Esophagus squamous epithelium (tissue), 5 donors: ENCODE data around the gene LGALS13. TPM values are rescaled to one million over a fixed set of nuclear protein-coding genes. Genes with fewer than 3 reads are reported as not detected.
"Not testable (repeated sequence)": the region's sequence is repeated elsewhere in the genome, so short reads cannot be mapped to it uniquely, and the experiment has no call there.

ENCODE experiments used
- DNase-seq: peaks from one replicate; lab custom pipeline; 2025; lab: John Stamatoyannopoulos, UW
- H3K27ac ChIP-seq, 4 donors: fragments of 200-600 bp; sonication (generic); one replicate each; pipeline ENCODE4 v1.5.1; 2016 to 2019; ENCODE audit warnings: mild to moderate bottlenecking in 1 of 4
- H3K27me3 ChIP-seq, 4 donors: fragments of 200-600 bp; sonication (generic); 1 replicate in 3 of 4; 2 replicates in 1 of 4; pipeline versions ENCODE4 v1.5.1 to v1.6.0; 2017 to 2021; ENCODE audit warnings: antibody characterized with exemption in 1 of 4
- H3K36me3 ChIP-seq, 3 donors: fragments of 200-600 bp; sonication (generic); one replicate each; pipeline ENCODE4 v1.5.1; 2016 to 2019
- H3K4me1 ChIP-seq, 3 donors: fragments of 200-600 bp; sonication (generic); one replicate each; pipeline ENCODE4 v1.5.1; 2017 to 2019
- H3K4me3 ChIP-seq, 4 donors: fragments of 200-600 bp; sonication (generic); 1 replicate in 3 of 4; 2 replicates in 1 of 4; pipeline ENCODE4 v1.5.1; 2016 to 2019; ENCODE audit warnings: mild to moderate bottlenecking in 2 of 4, moderate library complexity in 1 of 4
- H3K9me3 ChIP-seq, 3 donors: fragments of 200-600 bp; sonication (generic); one replicate each; pipeline ENCODE4 v1.5.1; 2016 to 2019
- CTCF ChIP-seq, 6 experiments: fragments of 450-650 bp in 4 of 6; fragments of 200-600 bp in 2 of 6; sonication (generic) in 2 of 6; IDR thresholded peaks; one replicate each; pipeline ENCODE4 v1.5.1; 2016 to 2019; ENCODE audit warnings: antibody characterized with exemption in 6 of 6, mild to moderate bottlenecking in 4 of 6, moderate library complexity in 4 of 6
- POLR2A ChIP-seq, 4 donors: fragments of 450-650 bp; IDR thresholded peaks; one replicate each; pipeline ENCODE4 v1.6.1; 2017; ENCODE audit warnings: antibody characterized with exemption in 4 of 4, mild to moderate bottlenecking in 4 of 4, moderate library complexity in 3 of 4
- WGBS, 2 donors: methylation state at CpG; one replicate each; pipeline ENCODE4 v1.1.5; 2018; 5-methylcytosine and 5-hydroxymethylcytosine counted together
- intact Hi-C: fragments of 100-400 bp; cut with DNase I; formaldehyde crosslinking; loops from one replicate; pipeline ENCODE4 v1.15.0; 2022
- total RNA-seq, 4 donors: library from RNA; depleted of rRNA; stranded (reverse); fragments of >200 nt; gene quantifications; one replicate each; pipeline ENCODE4 v1.1.0, GENCODE V29; 2016
- donor health status: DM: yes; HTN: yes; CAD: no.

Gene LGALS13
- total RNA-seq, 4 donors from 2014 or later = not detected

GRCh38 chr19:39623946-39624345 lies 21.6 kb downstream of the LGALS13 start:
- 30 to 39% methylated on average over 2 to 4 of the region's 5 CpGs for WGBS, 2 donors

GRCh38 chr19:39627631-39628030 lies 25.3 kb downstream of the LGALS13 start:
- H3K27ac ChIP-seq, H3K4me3 ChIP-seq, H3K4me1 ChIP-seq, intact Hi-C loops, H3K36me3 ChIP-seq, H3K9me3 ChIP-seq, DNase-seq: not testable (repeated sequence)
- WGBS, 2 donors = 39 to 44% methylated on average over 2 of the region's 2 CpGs
- H3K27me3 ChIP-seq = peaks cover 0 to 24% (median 0%) of the 10 kb centered on the region in 4 donors

More at GRCh38 chr19:39623946-39624345, 21.6 kb downstream of the LGALS13 start:
- no peaks in the 10 kb centered on the region for H3K4me1 ChIP-seq
- H3K36me3 ChIP-seq = no peaks in the 10 kb centered on the region
- TF ChIP-seq POLR2A (IDR thresholded peaks at IDR 0.05) (no peak), CTCF (IDR thresholded peaks at IDR 0.05) (no peak)
- H3K9me3 ChIP-seq = no peaks in the 10 kb centered on the region
- no peak for DNase-seq
- no peak overlapping the region for H3K4me3 ChIP-seq
- no peak overlapping the region for H3K27ac ChIP-seq
- peaks cover 0 to 44% (median 0%) of the 10 kb centered on the region in 4 donors for H3K27me3 ChIP-seq
- intact Hi-C loops = no loop called here

GRCh38 chr19:39631178-39631577 lies 28.9 kb downstream of the LGALS13 start:
- WGBS, 2 donors = 55 to 62% methylated on average over 4 of the region's 4 CpGs

GRCh38 chr19:39631626-39632025 lies 29.3 kb downstream of the LGALS13 start:
- no peak for DNase-seq
- no peak overlapping the region for H3K4me3 ChIP-seq
- H3K9me3 ChIP-seq = no peaks in the 10 kb centered on the region
- no peaks in the 10 kb centered on the region for H3K36me3 ChIP-seq
- 60 to 63% methylated on average over 6 of the region's 6 CpGs for WGBS, 2 donors
- peaks cover 0 to 11% (median 0%) of the 10 kb centered on the region in 4 donors for H3K27me3 ChIP-seq
- intact Hi-C loops = no loop called here
- H3K4me1 ChIP-seq = no peaks in the 10 kb centered on the region
- TF ChIP-seq CTCF (IDR thresholded peaks at IDR 0.05) (no peak), POLR2A (IDR thresholded peaks at IDR 0.05) (no peak)
- no peak overlapping the region for H3K27ac ChIP-seq

More at GRCh38 chr19:39631178-39631577, 28.9 kb downstream of the LGALS13 start:
- Histone ChIP-seq H3K27ac (no peak overlapping the region), H3K36me3 (no peaks in the 10 kb centered on the region), H3K4me1 (no peaks in the 10 kb centered on the region), H3K27me3 (peaks cover 0 to 9% (median 0%) of the 10 kb centered on the region in 4 donors), H3K4me3 (no peak overlapping the region), H3K9me3 (no peaks in the 10 kb centered on the region)
- DNase-seq = no peak
- TF ChIP-seq POLR2A (IDR thresholded peaks at IDR 0.05) (no peak), CTCF (IDR thresholded peaks at IDR 0.05) (no peak)
- intact Hi-C loops = no loop called here

- DNase-seq = no peak
- no peaks in the 10 kb centered on the region for H3K9me3 ChIP-seq
- intact Hi-C loops = no loop called here
- H3K27me3 ChIP-seq = peaks cover 0 to 57% (median 0%) of the 10 kb centered on the region in 4 donors
- H3K27ac ChIP-seq = no peak overlapping the region
- H3K4me1 ChIP-seq = no peaks in the 10 kb centered on the region
- 38 to 53% methylated on average over 4 of the region's 4 CpGs for WGBS, 2 donors
- no peak for TF ChIP-seq CTCF (IDR thresholded peaks at IDR 0.05)
- TF ChIP-seq POLR2A (IDR thresholded peaks at IDR 0.05) = no peak
- H3K36me3 ChIP-seq = no peaks in the 10 kb centered on the region
- no peak overlapping the region for H3K4me3 ChIP-seq
Observed at GRCh38 chr19:39637891-39638290, 35.6 kb downstream of the LGALS13 start.

- H3K4me3 ChIP-seq = no peak overlapping the region
- H3K4me1 ChIP-seq = no peaks in the 10 kb centered on the region
- H3K9me3 ChIP-seq = no peaks in the 10 kb centered on the region
- intact Hi-C loops = no loop called here
- H3K27ac ChIP-seq = no peak overlapping the region
- H3K36me3 ChIP-seq = no peaks in the 10 kb centered on the region
- no peak for DNase-seq
- H3K27me3 ChIP-seq = peaks cover 0 to 60% (median 0%) of the 10 kb centered on the region in 4 donors
- WGBS, 2 donors = 25 to 27% methylated on average over 1 of the region's 1 CpG
- no peak for TF ChIP-seq CTCF (IDR thresholded peaks at IDR 0.05)
- TF ChIP-seq POLR2A (IDR thresholded peaks at IDR 0.05) = no peak
Observed at GRCh38 chr19:39641773-39642172, 39.4 kb downstream of the LGALS13 start.
